Endothelial cell of umbilical vein (primary cell): ENCODE results near the gene VDAC2.
"Not testable (repeated sequence)": the region's sequence is repeated elsewhere in the genome, so short reads cannot be mapped to it uniquely, and the experiment has no call there.

Source experiments
- FOS ChIP-seq: IDR thresholded peaks from 2 replicates; pipeline ENCODE4 v1.6.1; 2011; ENCODE audit warnings: mild to moderate bottlenecking, low read length, moderate library complexity, borderline replicate concordance; ENCODE audit not compliant: insufficient read depth
- GATA2 ChIP-seq: IDR thresholded peaks from 2 replicates; pipeline ENCODE4 v1.7.0; 2011; ENCODE audit warnings: low read depth, mild to moderate bottlenecking, moderate library complexity, mixed read lengths, low read length; ENCODE audit not compliant: insufficient read length, insufficient read depth
- POLR2A ChIP-seq: IDR thresholded peaks from 2 replicates; pipeline ENCODE4 v1.6.1; 2012; ENCODE audit warnings: low read depth, mild to moderate bottlenecking, control low read depth, low read length
- POLR2AphosphoS5 ChIP-seq: IDR thresholded peaks from 2 replicates; pipeline ENCODE4 v1.6.1; 2012; ENCODE audit warnings: low read depth, mild to moderate bottlenecking, control low read depth, low read length, moderate library complexity; ENCODE audit not compliant: insufficient read depth

- TF ChIP-seq POLR2AphosphoS5, GATA2, POLR2A, FOS: not testable (repeated sequence)
These were observed 10.6 kb upstream of the VDAC2 start for GRCh38 chr10:75199949-75200348.
